ENCODE data around the gene NKD2.

DNA sequence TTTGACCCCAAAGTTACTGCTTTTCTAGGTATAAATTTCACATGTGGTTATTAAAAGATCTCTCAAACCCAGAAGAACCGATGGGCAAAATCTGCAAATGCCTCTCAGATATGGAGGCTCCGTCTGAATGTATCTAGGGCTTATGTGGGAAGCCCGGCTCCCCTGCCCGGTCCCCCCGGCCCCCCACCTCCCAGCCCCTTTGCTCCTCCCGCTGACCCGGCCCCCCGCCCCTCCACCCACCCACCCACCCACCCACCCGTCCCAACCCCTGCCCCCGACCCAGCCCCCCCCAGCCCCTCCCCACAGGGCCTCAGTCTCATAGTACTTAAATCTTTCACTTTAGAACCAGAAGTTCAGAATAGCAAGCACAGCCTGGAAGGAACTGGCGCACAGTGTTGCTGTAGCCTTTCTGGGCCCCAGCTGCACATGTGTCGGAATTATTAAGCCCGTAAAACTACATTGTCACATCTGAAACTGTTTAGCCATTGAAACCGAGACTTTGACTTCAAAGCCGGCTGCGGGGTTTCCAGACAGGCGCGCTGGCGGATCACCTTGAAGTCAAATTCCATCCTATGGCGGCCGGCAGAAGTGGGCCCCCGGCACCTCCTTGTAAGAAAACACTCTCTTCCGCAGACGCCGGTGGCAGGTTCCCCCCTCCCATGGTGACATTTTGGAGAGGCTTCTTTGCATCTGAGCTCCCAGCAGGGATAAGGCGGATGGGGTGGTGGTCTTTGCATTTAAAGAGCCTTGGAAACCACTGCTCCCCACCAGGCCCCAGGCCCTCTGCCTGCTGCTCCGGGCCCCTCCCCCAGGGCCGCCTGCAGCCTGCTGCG lies 12.8 kb downstream of the NKD2 start:
- TF ChIP-seq EZH2phosphoT487 (IDR thresholded peaks at IDR 0.05; ENCODE audit: insufficient read depth, low read depth): no peak
- no peak for TF ChIP-seq EZH2 (IDR thresholded peaks at IDR 0.05; ENCODE audit: insufficient read depth, poor library complexity, severe bottlenecking)
